Activated CD4-positive, alpha-beta memory T cell treated with anti-CD3 and anti-CD28 coated beads for 36 hours (primary cell): ENCODE measurements around the gene OLFM1. TPM values are rescaled to one million over a fixed set of nuclear protein-coding genes. Genes with fewer than 3 reads are reported as not detected.

Source experiments
- CTCF ChIA-PET: fragments of 350-600 bp; sonication (Branson Sonifier 250); formaldehyde crosslinking; loops from one replicate; lab custom pipeline; 2021; ENCODE audit warnings: antibody characterized with exemption, inconsistent platforms; lab: Charles Lee
- POLR2A ChIA-PET: fragments of 350-600 bp; sonication (Branson Sonifier 250); formaldehyde crosslinking; loops from one replicate; lab custom pipeline; 2021; ENCODE audit warnings: antibody characterized with exemption; lab: Charles Lee
- DNase-seq: peaks from one replicate; pipeline ENCODE4 v3.0.0-alpha.2; 2020
- H3K27ac Mint-ChIP-seq: one replicate; pipeline ENCODE4 v1.8.0; 2021; ENCODE audit warnings: mixed read lengths
- H3K27me3 Mint-ChIP-seq: one replicate; pipeline ENCODE4 v1.8.0; 2021; ENCODE audit warnings: mixed read lengths
- H3K36me3 Mint-ChIP-seq: one replicate; pipeline ENCODE4 v1.8.0; 2021; ENCODE audit warnings: mixed read lengths
- H3K4me1 Mint-ChIP-seq: one replicate; pipeline ENCODE4 v1.8.0; 2021; ENCODE audit warnings: low read depth, mixed read lengths
- H3K4me3 Mint-ChIP-seq: one replicate; pipeline ENCODE4 v1.8.0; 2021; ENCODE audit warnings: mild to moderate bottlenecking, mixed read lengths
- H3K9me3 Mint-ChIP-seq: one replicate; pipeline ENCODE4 v1.8.0; 2021; ENCODE audit warnings: mixed read lengths
- intact Hi-C: fragments of 100-400 bp; cut with micrococcal nuclease; formaldehyde crosslinking; loops from one replicate; pipeline ENCODE4 v1.15.1; 2023
- total RNA-seq, 2 experiments: library from RNA; stranded (reverse); gene quantifications; one replicate each; pipeline ENCODE4 v1.2.3, GENCODE V29; 2021

Gene OLFM1
- total RNA-seq = not detected

DNA sequence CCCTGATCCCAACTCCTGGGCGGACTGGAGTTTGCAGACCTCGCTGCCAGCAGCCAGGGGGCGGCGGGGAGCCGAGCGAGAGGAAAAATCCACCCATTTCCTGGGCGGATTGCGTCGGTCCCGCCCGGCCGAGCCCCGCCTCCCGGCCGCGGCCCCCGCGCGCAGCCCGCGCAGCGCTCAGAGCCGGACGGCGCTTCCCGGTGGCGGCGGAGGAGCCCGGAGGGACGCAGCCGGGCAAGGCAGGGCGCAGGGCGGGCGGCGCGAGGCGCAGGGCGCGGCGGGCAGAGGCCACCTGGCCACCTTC, at the start of gene OLFM1:
Gene OLFM1 (plus strand): TSS at position 180 of the 304 bp plus-strand sequence. CDS start 322 bp downstream, outside the sequence.
- H3K4me1 Mint-ChIP-seq = peaks cover 3% of the 10 kb centered on the region
- POLR2A ChIA-PET = no interaction called here
- no peaks in the 10 kb centered on the region for H3K9me3 Mint-ChIP-seq
- H3K27me3 Mint-ChIP-seq = peaks cover 48% of the 10 kb centered on the region
- no peak within 1 kb of the TSS for H3K4me3 Mint-ChIP-seq
- CTCF ChIA-PET = no interaction called here
- peak; percentile 69 for DNase-seq
- no peaks in the 10 kb centered on the region for H3K36me3 Mint-ChIP-seq
- H3K27ac Mint-ChIP-seq = no peak within 1 kb of the TSS
- intact Hi-C loops = loop anchor here (2.0 kb wide), 1 partner anchor 325 kb away; no protein-coding TSS in a partner anchor

DNA sequence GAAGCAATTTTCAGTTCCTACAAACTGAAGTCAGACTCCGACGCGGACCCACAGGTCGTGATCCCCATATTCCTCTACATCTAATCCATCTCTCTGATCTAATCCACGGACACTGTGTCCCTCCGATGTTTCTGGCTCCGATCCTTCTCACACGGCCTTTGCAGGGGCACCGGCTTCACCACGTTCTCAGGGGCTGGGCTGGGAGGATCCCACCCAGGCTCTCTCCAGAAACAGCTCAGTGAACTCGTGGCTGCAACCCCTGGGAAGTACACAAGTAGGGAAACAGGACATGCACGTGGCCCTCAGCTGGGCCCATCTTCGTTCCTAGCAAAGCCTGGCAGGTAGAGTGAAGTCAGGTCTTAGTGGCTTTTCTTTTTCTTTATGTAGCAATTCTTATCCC, 49.1 kb upstream of the OLFM1 start:
- H3K27ac Mint-ChIP-seq = no peak overlapping the region
- no peak overlapping the region for H3K4me3 Mint-ChIP-seq
- POLR2A ChIA-PET = no interaction called here
- peaks cover 6% of the 10 kb centered on the region for H3K27me3 Mint-ChIP-seq
- H3K9me3 Mint-ChIP-seq = no peaks in the 10 kb centered on the region
- no peaks in the 10 kb centered on the region for H3K36me3 Mint-ChIP-seq
- DNase-seq = peak; percentile 0
- intact Hi-C loops = no loop called here
- CTCF ChIA-PET = no interaction called here
- H3K4me1 Mint-ChIP-seq = no peaks in the 10 kb centered on the region

DNA sequence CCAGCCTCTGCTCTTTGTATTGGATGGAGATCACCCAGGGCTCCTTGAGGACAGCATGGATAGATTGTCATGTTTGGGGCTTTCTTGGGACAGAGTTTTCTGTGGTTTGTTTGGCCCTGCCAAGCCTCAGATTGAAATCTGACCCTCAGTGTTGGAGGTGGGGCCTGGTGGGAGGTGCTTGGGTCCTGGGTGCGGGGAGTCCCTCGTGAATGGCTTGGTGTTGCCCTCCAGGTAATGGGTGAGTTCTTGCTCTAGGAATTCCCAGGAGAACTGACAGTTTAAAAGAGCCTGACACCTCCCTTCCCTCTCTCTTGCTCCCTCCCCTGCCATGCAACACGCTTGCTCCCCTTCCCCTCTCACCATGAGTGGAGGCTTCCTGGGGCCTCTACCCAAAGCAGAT, 48.6 kb upstream of the OLFM1 start:
- no peaks in the 10 kb centered on the region for H3K4me1 Mint-ChIP-seq
- no peaks in the 10 kb centered on the region for H3K36me3 Mint-ChIP-seq
- no peak overlapping the region for H3K27ac Mint-ChIP-seq
- intact Hi-C loops = no loop called here
- no peak overlapping the region for H3K4me3 Mint-ChIP-seq
- CTCF ChIA-PET = no interaction called here
- H3K9me3 Mint-ChIP-seq = no peaks in the 10 kb centered on the region
- peaks cover 7% of the 10 kb centered on the region for H3K27me3 Mint-ChIP-seq
- POLR2A ChIA-PET = no interaction called here
- peak; percentile 2 for DNase-seq

DNA sequence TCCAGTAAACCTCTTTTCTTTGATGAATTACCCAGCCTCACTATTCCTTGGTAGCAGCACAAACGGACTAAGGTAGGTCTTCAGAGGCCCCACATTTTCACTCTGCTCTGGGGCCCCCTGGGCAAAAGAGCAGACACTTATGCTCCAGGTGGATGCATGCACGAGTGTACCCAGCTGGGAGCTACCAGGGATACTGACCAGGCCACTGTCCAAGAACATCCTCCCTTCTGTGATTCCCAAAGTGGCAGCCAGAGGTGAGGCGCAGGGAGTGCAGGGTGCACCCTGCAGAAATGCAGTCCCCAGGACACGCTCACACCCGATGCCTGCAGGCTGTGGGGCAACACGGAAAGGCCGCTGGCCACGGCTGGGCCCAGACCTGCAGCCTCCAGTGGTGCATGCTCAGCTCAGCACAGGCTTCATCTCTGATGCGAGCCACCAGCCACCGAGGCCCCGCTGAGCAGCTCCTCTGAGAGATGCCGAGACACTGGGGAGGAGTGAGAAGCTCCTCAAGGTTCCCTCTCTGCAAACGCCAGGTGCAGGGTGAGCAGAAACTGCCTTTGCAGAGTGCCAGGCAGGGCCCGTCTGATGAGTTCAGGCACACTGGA, 48.1 kb upstream of the OLFM1 start:
- ChIA-PET CTCF (no interaction called here), POLR2A (no interaction called here)
- H3K9me3 Mint-ChIP-seq = no peaks in the 10 kb centered on the region
- H3K4me3 Mint-ChIP-seq = no peak overlapping the region
- no peaks in the 10 kb centered on the region for H3K36me3 Mint-ChIP-seq
- no peaks in the 10 kb centered on the region for H3K4me1 Mint-ChIP-seq
- peaks cover 9% of the 10 kb centered on the region for H3K27me3 Mint-ChIP-seq
- DNase-seq = no peak
- no peak overlapping the region for H3K27ac Mint-ChIP-seq
- intact Hi-C loops = no loop called here

DNA sequence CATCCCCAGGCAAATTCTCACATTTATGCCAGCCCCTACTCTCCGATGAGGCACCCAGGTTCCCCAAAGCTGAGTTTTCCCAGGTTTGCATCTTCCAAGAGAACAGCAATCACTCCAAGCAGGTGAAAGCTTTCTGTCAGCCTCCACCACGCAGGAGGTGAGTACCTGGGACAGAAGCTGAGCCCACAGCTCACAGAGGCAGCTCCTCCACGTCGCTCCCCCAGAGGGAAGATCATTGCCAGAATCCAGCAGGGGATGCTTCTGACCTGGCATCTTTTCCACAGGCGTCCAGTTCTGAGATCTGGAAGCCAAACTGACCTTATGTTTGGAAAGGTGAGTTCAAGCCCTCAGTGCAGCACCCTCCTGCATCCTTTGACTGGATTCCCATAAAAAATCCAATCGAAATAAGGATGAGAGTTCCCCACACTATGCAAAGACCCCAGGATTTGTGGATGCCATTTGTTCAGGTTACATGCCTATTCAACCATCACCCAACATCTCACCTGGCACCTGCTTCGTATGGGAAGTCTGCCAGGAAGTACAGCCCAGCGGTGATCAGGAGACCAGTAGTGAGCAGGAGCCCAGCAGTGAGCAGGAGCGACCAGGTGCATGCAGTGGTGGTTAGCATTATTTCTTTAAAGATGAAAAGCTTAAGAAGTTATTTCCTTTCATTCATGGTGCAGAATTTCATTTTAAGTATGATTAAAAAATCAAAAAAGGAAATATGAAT, 47.4 kb upstream of the OLFM1 start:
- ChIA-PET CTCF (no interaction called here), POLR2A (no interaction called here)
- no peaks in the 10 kb centered on the region for H3K4me1 Mint-ChIP-seq
- DNase-seq = no peak
- intact Hi-C loops = no loop called here
- no peak overlapping the region for H3K4me3 Mint-ChIP-seq
- no peak overlapping the region for H3K27ac Mint-ChIP-seq
- peaks cover 9% of the 10 kb centered on the region for H3K27me3 Mint-ChIP-seq
- no peaks in the 10 kb centered on the region for H3K36me3 Mint-ChIP-seq
- no peaks in the 10 kb centered on the region for H3K9me3 Mint-ChIP-seq

DNA sequence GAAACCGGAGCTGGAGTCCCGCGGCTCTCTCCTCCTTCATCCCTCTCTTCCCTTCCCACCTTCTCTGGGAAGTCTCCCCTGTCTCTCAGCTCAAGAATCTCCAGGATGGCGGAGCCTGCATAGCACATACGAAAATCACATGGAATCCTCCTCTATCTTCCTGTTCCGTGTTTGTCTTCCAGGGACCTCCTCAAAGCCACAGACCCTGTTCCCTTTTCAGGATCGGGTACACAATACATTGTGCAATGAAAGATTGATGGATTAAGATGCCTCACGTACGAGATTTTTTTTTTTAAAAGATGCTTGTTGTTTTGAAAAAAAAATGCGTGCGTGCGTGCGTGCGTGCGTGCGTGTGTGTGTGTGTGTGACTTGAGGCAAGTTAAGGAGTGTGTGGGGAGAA, 46.6 kb upstream of the OLFM1 start:
- Mint-ChIP-seq H3K27me3 (peaks cover 13% of the 10 kb centered on the region), H3K36me3 (no peaks in the 10 kb centered on the region), H3K9me3 (no peaks in the 10 kb centered on the region), H3K4me1 (no peaks in the 10 kb centered on the region), H3K4me3 (no peak overlapping the region), H3K27ac (no peak overlapping the region)
- POLR2A ChIA-PET = no interaction called here
- intact Hi-C loops = no loop called here
- CTCF ChIA-PET = no interaction called here
- no peak for DNase-seq

DNA sequence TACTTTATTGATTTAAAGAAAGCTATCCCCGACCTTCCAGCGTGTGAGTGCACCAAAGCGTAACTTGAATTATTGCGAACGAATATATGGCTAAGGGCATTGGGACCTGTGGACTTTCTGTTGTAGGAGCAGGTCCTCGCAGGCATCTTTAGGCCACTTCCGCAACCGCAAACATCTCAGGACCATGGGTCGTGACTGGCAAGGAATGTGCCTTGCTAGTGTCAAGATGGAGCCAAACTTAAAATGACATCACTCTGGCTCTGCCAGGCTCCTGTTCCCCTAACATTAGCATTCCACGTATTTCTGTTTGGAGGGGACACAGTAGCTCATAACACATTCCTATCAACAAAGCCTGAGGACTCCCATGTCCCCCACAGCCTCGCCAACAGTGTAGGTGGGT, 44.1 kb upstream of the OLFM1 start:
- Mint-ChIP-seq H3K4me3 (no peak overlapping the region), H3K36me3 (no peaks in the 10 kb centered on the region), H3K27me3 (peaks cover 12% of the 10 kb centered on the region), H3K27ac (no peak overlapping the region), H3K9me3 (no peaks in the 10 kb centered on the region), H3K4me1 (no peaks in the 10 kb centered on the region)
- CTCF ChIA-PET = no interaction called here
- DNase-seq = no peak
- POLR2A ChIA-PET = no interaction called here
- intact Hi-C loops = no loop called here

DNA sequence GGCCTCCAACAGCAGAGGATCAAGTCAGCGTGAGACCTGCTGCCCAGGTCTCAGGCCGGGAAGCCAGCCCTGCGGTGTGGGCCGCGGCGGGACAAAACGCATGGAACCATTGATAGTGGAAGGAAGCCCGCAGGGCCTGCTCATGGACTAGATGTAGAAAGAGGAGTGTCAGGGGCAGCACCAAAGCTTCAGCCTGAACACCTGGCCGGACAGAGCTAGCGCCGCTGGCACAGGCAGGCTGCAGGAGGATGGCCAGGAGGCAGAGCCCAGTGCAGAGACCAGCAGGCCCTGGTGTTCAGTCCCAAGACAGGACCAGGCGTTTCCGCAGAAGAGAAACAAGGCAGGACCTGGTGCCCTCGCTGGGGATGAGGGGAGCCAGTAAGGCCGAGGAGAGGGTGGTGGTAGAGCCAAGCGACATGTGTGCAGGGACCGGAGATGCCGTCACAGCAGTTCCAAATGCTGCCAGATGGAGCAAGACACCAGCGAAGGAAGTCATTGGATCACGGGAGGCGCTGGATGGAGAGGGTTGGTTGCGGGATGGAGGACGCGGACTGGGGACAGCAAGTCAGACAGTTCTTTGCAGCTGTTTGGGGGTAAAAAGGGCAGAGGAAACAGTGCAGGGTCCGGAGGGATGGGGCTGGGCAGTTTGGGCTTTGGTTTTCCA, 42.1 kb upstream of the OLFM1 start:
- H3K4me3 Mint-ChIP-seq = no peak overlapping the region
- no peaks in the 10 kb centered on the region for H3K4me1 Mint-ChIP-seq
- H3K36me3 Mint-ChIP-seq = no peaks in the 10 kb centered on the region
- intact Hi-C loops = no loop called here
- H3K27me3 Mint-ChIP-seq = peaks cover 13% of the 10 kb centered on the region
- no peaks in the 10 kb centered on the region for H3K9me3 Mint-ChIP-seq
- DNase-seq = no peak
- no peak overlapping the region for H3K27ac Mint-ChIP-seq
- POLR2A ChIA-PET = no interaction called here
- CTCF ChIA-PET = no interaction called here

DNA sequence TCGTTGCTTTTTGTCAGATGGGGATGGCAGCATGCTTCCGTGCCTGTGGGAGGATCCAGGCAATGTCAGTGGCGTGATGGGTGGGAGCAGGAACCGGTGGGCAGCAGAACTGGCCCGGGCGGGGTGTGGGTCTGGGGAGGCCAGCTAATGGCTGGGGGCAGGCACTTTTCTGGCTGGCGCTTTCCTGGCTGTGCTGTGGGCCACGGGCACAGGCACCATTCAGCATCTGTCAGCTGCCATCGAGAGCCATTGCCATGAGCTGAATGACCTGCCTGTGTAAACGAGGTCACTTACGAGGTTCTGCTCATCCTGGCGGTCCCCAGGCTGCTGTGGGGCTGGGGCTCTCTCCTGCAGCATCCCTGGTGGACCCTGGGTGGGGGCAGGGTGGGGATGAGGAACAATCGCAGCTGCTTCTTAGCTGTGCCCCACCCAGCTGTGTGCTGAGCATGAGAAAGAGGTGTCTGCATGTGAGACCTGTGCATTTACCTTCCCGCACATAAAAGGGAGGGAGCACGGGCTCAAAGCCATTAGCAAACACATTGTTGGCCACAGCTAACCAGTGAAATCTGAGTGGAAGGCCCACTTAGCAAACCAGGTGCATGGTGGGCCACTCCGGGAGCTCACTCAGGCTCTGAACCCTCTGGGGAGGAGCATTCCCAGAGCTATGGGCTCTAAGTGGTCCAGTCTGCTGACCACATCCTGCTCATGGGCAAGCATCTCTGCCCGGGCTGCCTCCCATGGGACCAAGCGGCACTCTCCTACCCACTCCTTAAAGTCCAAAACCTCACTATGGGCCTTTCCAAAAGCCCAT, 41.3 kb upstream of the OLFM1 start:
- H3K27me3 Mint-ChIP-seq = peaks cover 13% of the 10 kb centered on the region

DNA sequence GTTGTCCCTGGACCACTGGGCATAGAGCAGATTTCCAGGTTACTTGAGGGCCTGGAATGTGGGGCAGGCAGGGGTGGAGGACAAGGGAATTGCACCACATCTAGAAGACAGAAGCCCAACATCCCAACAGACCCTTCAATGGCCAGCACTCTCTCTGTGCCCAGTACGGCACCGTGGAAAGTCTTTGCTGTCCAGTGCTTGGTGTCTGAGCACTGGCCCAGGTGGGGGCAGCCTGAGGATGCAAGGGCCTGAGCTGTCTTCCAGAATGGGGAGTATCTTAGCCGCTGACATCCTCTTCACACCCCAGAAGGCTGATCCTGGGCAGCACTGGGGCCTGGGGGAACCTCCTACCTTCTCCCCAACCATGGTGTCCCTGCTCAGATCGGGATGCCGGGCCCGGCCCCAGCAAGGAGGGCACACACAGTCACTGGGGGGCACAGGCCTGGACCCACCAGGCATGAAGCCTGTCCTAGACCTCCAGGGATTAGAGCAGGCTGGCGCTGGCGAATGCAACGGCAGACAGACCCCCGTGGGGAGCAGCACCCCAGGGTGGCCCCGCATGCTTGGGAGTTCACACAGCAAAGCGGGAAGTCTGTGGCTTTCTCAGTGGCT, 40.6 kb upstream of the OLFM1 start:
- H3K36me3 Mint-ChIP-seq = no peaks in the 10 kb centered on the region
- H3K4me1 Mint-ChIP-seq = no peaks in the 10 kb centered on the region
- ChIA-PET CTCF (no interaction called here), POLR2A (no interaction called here)
- no peak for DNase-seq
- intact Hi-C loops = no loop called here
- H3K27me3 Mint-ChIP-seq = peaks cover 14% of the 10 kb centered on the region
- H3K9me3 Mint-ChIP-seq = no peaks in the 10 kb centered on the region
- no peak overlapping the region for H3K4me3 Mint-ChIP-seq
- H3K27ac Mint-ChIP-seq = no peak overlapping the region

More for the DNA sequence above, 41.3 kb upstream of the OLFM1 start:
- Mint-ChIP-seq H3K9me3 (no peaks in the 10 kb centered on the region), H3K4me3 (no peak overlapping the region), H3K4me1 (no peaks in the 10 kb centered on the region), H3K36me3 (no peaks in the 10 kb centered on the region), H3K27ac (no peak overlapping the region)
- intact Hi-C loops = no loop called here
- DNase-seq = no peak
- ChIA-PET CTCF (no interaction called here), POLR2A (no interaction called here)

DNA sequence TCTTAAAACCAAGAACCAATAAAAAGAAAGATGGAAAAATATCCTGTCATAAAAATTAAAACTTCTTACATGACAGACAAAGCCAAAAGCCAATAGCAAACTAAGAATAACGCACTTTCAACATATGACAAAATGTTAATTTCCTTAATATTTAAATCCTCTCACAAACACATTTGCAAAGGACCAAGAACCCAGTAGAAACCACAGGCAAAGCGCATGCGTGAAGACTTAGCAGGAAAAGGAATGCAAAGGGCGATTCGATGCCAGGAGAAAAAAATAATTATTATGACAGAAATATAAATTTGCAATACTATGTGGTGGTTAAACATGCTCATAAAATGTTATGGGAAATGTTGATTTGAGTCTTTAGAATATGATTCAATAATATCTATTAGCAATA, 39.9 kb upstream of the OLFM1 start:
- H3K4me3 Mint-ChIP-seq = no peak overlapping the region
- H3K27me3 Mint-ChIP-seq = peaks cover 17% of the 10 kb centered on the region
- H3K36me3 Mint-ChIP-seq = no peaks in the 10 kb centered on the region
- CTCF ChIA-PET = no interaction called here
- no peaks in the 10 kb centered on the region for H3K4me1 Mint-ChIP-seq
- H3K27ac Mint-ChIP-seq = no peak overlapping the region
- DNase-seq = no peak
- no peaks in the 10 kb centered on the region for H3K9me3 Mint-ChIP-seq
- intact Hi-C loops = no loop called here
- POLR2A ChIA-PET = no interaction called here
